GM21737 (cell line): Measurements from ENCODE around the gene COX7A2.

Experiments
- ATAC-seq: cut with Tn5 transposase; IDR thresholded peaks from one replicate; pipeline ENCODE4 v1.9.1; 2021; ENCODE audit warnings: mild to moderate bottlenecking, moderate library complexity; ENCODE audit not compliant: unreplicated experiment

Gene COX7A2

DNA sequence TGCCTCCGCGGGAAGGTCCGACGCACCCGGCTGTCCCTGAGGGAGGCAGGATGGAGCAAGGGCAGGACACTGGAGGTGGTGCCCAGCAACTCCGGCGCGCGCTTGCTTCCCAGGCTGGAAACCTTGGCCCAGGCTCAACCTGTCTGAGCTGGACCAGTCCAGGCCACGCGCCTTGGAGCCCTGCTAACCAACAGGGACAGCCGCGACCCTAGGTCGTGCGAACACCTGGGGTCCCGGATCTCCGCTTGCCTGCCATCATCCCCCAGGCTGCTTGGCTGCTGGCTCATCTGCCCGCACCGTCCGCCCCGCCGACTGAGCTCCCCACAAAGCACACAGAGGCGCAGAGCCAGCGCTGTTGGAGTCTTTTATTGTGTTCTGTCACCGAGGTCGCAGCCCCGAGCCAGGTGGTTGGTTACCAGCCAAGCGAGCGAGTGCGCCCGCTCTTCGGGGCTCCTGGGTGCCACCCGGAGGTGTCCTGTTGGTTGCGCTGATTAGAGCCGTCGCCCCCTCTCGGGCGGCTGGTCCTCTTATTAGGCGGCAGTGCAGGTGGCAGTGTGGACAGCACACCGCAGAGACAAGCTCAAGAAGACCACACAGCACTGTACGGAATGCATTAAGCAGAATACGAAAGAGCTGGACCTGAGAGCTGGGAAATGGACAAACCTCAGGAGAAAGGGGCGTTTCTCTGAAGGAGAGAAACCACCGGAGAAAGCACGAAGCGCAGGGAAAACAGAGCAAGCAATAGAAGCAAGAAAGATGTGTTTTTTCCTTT lies 41.5 kb downstream of the COX7A2 start:
- ATAC-seq, result no peak

DNA sequence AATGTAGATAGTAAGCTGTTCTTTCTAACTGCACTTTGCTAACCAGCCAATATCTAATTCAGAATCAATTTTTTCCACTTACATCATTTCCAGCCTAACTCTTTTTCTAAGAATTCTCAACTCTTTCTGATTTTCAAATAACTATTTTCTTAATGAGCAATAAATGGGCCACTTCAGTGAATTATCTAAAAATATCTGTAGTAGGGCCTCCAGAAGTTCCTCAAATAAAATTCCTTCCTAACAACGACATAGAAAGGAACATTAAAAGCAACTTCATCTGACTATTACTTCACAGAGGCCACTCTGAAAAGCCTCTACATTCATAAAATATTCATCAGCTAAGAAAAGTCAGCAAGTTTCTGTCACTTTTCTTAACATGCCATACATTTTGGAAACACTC lies 42.6 kb downstream of the COX7A2 start:
- ATAC-seq, result no peak

DNA sequence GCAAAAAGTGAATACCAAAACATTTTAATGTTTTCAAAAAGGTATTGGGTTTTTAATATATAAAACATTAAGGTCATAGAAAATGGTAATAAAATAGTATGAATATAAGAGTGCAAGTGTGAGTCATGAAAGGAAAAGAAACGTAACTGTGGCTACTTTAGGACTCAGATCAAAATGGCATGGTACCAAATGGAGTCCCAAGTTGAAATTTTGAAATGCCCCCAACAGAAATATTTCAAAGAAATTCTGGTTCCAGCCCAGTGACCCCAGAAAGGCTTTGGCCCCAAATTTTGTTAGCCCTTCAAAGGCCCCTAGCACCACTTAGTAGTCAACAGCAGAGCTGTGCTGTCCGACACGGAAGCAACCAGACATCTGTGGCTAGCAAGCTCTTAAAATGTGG lies 43.7 kb downstream of the COX7A2 start:
- ATAC-seq, result no peak

DNA sequence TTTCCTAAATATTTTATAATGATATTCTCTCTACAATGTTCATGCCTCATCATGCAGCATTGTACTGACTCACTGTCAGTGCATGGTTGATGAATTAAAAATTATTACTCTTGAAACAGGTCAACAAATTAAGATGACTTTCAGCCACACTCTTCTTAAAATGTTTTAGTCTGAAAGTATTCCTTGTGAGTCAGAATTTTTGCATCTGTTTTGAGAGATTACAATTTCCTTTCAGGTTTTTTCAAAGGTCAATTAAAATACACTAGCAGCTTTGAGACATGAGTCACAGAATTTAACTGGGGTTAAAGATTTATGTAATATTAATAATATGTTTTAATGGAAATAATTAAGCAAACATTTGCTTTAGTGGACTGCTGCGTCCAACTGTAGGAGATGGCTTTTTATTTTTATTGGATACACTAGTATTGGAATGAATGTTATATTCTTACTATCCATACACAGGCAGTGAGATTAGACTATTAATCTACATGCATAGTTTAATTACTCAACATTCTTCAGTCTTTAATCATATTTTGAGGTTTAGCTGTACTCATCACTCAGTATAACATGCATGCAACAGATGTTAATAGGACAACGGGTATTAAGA lies 47.4 kb downstream of the COX7A2 start:
- ATAC-seq, result no peak

DNA sequence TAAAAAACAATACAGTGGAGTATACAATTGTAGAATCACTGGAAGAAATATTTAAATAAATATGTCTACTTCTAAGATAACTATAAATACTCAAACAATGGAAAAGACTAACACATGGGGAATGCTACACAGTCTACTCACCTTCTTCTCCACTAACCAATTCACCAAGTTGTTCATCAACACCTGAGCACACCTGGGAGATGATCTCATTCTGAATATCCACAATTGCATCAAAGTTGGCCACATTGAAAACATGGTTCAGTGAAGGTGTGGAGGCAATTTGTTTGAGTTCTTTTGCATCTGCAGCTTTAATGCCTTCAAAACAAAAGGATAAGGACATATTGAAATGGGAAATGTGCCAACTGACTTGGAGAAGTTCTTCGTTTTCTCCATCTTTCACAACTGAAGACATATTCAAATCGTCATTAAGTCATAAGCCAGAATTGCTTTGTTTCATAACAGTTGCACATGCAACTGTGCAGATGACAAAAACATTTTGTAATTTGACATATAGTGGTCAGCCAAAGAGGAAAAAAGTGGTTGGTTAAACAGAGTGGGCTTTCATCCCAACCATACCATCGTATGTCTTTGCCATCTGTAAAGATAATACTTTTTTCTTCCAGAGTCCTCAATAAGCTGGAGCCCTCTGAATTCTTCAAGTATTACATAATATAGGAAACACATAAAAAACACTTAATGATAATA lies 55.2 kb downstream of the COX7A2 start:
- no peak for ATAC-seq
